Ureter (tissue), 1 donor: Measurements from ENCODE around the gene JAM3. TPM values are rescaled to one million over a fixed set of nuclear protein-coding genes. Genes with fewer than 3 reads are reported as not detected.

Experiments
- DNase-seq: peaks from one replicate; pipeline ENCODE4 v3.0.0-alpha.2; 2020; ENCODE audit warnings: low spot score
- total RNA-seq: library from RNA; stranded (reverse); gene quantifications from one replicate; pipeline ENCODE4 v1.2.4, GENCODE V29; 2023
- donor health status: DM: yes; HTN: yes; CAD: no.

Gene JAM3
- total RNA-seq, 1 donor from 2014 or later, result 33.8 TPM

DNA sequence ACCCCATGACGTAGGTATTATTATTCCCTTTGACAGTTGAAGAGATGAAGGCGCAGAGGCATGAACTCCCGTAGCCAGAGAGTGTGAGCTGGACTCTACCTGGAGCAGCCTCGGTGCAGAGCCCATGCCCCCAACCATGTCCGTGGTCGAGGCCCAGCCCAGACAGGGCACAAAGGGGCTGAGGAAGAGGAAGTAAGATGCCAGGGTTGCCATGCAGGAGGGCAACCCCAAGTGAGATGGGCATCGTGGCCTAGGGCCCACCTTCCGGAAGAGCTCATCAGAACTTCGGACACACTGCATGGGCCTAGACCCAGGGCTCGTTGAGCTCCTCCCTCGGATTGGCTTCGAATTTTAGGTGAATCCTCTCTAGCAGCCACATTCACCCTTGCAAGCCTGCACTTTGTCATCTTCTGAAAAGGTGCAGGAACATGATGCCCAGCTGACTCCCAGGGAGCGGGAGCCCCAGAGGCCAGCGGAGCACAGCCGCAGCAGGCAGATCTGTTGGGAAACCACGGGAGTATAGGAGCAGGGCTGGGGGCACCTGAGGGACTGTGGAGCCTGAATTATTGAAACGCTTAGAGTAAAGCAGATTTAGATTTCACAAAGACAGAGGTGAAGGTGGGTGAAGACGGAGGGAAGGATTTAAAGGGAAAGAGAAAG, 29.0 kb upstream of the JAM3 start:
- no peak for DNase-seq

DNA sequence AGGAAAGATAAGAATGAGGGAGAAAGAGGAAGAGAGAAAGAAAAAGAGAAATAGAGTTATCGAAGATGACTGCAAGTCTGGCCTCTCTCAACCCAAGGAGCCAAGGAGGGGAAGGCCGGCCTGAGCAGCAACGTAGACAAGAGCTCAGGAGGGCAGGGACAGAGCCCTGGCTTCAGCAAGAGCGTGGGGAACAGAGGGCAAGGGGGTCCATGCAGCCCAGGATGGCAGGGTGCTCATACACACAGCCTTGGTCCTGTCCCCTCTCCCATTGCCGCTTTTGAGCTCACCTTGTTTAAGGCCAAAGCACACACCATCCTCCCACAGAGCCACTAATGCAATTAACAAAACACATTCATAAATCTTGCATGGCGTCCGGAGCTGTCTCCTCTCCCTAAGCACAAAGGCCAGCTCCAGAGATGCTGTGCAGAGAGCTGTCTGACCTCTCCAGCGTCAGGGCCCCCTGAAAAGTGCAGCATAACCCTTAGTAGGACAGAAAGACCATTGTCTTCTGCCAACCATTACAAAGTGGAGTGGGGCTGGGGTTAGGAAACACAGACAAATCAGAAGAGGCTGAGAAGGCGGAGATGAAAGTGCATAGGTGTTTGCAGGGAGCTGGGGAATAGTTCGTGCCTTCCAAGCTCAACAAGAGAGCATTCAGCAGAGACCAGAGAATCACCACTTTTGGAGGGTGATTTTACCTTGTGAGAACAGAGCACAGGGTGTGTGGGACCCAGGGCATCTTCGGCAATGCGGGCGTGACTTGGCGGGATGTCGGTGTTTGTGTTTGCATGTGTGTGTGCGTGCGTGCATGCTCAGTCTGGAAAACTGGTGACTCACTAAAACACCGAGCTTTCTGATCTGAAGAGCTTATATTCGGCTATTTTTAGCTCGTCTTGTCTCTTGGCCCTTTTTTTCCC, 28.2 kb upstream of the JAM3 start:
- DNase-seq, result peak; percentile 70

DNA sequence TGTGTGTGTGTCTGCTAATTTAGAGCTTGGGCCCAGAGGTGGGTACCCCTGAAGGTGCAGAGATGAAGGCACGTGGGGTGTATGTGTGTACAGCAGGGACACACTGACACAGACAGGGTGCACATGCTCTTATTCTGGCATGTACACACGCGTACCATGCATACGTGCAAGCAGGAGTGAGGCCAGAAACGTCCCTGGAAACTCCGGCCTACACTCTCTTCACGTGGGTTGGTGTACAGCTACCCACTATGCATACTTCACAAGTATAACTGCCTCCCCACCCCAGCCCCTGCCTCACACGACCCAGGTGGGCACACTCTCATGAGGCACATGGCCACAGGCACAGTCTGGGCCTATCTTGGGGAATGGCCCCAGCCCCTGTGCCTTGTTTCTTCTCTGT, 27.5 kb upstream of the JAM3 start:
- DNase-seq, result no peak

DNA sequence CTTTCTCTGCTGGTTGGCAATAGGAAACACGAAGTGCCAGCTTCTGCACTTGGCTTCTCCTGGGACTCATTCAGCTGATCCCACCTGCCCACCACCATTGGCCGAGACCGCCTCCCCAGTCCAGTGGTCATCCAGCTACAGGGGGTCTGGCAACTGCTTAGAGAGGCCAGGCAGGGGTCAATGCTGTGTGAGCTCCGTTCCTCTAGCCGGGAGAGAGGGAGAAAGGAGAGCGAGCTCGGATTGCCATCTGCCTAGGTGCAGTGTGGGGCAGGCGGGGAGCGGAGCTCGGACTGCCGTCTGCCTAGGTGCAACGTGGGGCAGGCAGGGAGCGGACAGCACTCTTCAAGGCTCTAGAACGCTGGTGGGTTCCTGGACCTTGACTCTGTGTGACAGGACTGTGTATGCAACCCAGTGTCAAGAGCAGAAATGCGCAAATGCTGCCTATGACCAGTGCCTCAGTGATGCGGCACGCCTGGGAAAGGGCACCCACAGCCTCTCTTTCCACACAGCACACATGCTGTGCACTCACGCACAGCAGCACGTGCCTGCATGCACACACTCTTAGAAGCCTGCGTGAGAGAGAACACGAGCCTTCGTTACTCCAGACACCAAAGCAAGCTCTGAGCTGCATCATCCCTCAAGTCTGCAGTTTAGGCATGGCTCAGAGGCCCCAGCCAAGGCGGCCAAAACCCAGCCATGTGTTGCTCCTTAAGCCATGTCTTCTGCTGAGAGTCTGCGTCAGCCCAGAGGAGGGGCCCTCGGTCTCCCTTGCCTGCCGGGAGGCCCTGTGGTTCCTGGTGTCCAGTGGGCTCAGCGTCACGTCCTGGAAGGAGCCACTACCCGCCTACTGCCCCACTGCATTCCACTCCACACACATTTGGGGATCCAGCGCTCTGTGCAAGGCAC, 26.8 kb upstream of the JAM3 start:
- DNase-seq, result no peak

DNA sequence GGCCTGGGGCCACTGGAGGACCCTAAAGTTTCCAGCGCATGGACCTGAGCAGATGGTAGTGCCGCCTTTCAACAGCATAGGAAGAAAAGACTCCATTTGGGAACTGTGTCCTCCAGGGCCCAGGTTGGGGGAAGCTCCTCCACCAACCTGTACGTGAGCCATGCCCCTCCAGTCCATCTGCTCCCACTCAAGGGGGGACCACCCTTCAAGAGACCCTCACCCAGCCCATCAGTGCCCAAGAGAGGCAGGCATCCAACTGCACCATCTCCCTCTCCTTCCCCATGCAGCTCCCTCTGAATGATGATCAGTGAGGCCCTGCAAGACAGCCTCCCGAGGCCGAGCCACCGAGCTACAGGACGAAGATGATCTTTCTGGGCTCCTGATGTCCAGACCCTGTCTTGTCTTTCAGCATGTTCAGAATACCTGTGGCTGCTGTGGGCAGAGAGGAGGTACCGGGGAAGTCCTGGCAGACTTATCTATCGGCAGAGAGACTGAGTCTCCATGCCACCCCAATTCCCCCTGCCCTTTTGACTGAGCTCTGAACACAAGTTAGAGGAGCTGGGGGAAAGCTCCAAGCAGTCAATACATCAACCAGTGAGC, 25.0 kb upstream of the JAM3 start:
- DNase-seq, result no peak

DNA sequence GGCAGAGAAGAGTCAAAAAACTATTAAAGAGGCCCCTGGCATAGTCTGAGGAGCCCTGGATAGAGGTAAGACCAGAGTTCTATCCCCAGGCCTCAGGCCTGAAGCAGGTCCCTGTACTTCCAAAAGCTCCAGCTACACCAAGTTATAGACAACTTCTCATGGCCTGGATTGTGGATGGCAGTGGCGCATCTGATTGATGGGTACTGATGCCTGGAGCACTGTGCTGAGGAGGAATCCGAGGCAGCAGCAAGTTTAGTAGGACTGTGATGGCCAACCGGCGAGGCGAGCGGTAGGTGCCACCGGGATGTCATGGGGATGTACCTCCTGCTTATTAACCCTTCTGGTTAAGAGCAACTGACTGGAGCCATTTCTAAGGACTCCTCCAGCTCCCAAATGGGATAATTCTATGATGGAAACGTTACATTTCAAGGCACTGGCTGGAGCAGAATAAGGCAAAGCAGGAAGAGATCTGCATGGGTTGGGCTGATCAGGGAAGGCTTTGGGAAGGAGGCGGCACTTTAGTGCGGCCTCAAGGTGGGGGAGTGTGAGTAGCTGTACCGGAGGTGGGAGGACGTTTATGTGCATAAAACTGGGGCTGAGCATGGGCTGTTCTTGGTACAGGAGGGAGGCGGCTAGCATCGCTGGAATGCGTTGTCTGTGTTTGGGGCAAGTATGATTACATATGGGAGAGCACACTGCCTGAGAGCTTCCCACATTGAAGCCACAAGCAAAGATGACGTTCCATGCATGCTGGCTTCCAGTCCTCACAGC, 24.2 kb upstream of the JAM3 start:
- DNase-seq, result no peak

DNA sequence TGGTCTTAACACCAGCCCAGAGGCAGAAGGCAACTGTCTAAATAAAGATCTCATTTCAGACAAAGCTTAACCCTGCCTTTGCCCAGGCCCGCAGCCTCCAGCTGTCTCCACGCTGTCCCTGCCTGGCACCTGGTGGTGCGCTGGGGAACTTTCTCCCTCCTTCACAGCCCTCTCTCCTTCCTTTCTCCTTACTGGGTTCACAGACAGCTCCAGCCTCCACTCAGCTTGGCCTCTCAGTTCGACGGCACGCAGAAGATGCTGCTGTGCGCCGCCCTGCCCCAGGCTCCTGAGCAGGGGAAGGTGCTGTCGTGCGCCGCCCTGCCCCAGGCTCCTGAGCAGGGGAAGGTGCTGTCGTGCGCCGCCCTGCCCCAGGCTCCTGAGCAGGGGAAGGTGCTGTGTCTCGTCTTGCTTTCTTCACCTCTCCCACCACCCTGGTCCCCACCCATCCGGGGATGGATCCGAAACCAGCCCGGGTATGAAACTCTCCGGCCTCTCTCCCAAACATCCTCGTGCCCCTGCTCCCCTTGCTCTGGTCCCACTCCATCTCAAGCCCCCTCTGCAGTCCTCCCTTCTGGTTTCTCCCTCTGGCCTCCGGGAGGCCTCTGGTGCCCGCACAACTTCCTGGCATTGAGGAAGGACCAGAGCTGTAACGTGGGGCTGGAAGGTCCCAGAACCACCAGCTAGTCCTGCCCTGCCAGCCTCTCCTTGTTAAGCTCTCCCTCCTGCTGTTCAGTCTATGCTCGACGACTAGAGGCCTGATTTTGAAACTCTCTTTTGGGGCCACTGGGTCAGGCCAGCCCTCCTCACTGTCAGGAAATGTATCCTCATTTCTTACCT, 22.9 kb upstream of the JAM3 start:
- DNase-seq, result no peak

DNA sequence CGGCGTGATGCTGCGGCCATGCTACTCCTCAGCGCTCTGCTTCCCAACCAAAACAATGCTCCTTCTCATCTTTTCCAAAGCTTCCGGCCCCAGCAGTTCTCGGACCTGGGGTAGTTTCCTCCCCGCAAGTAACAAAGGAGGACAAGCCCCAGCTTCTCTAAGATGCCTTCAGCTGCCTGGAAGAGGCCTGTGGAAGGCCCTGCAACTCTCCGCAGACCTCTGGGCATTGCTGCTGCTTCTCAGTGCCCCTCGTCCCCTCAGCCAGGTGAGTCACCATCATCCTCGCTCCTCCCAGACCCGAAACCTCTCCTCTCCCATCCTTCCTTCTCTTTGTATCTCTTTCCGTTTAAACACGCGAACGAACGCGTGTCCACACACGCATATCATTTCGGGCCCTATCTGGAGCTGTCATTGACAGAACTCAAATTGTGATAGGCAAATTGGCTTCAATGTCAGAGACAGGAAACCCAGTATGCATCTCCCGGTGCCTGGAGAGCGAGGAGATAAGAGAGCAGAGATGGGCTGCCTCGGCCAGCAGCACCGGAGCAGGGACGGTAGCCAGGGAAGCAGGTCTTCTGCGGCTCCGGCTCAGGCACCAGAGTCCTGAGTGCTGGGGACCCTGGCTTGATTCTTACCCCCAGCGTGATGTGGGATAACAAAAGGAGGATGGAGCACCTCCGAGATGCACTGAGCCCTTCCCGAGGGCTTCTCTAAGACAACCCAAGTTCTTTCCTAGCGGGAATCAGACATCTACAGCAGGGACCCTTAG, 22.0 kb upstream of the JAM3 start:
- DNase-seq, result no peak

DNA sequence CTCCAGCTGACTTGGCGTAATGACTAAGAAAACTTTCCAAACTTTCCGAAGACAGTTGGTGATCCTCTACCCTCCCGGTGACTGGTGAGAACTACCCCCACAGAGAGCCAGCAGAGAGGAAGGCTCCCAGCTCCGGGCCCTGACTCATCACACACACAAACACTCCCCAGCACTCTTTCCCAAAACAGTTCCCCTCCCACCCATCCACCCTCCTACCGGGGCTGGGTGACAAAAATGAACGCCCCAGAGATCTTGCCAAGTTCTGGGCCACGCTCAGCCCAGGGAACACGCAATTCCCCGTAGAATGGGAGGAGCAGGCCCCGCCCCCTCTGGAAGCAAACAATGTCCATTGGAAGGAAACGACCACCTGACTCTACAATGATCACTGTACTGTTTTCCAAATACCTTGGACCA, 21.3 kb upstream of the JAM3 start:
- DNase-seq, result peak; percentile 89

DNA sequence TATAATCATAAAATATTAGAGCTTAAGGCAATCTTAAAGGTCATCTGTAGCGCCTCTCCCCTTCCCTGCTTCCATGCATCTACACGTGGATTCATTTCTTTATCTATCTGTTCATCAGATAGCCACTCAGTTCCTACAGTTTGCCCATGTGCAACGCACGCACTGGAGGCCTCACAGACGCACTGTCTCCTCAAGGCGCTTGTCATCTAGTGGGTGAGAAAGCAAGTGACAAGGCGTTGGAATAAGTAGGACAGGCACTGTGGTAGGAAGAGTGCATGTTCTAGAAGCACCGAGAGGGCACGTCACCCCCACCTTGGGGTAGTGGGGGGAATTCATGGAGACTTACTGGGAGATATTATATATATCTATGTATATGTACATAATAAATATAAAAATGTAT, 20.8 kb upstream of the JAM3 start:
- DNase-seq, result no peak

DNA sequence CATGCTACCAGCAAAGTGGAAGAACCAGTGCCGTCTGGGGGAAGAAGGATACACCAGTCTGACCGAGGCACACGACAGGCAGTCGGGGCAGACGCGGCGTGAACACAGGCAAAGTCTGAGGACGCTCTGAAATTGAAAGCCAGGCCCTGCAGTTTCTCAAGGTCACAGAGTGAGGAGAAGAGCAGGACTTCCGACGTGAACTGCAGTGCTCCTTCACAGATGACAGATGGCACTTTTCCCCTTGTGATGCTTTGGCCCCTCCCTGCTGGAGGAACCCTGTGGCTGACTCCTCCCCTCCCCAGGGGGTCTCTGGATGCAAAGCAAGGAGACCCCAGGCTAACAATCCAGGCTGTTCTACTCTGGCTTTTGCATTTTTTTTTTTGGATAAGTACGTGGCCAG, 19.6 kb upstream of the JAM3 start:
- DNase-seq, result no peak

DNA sequence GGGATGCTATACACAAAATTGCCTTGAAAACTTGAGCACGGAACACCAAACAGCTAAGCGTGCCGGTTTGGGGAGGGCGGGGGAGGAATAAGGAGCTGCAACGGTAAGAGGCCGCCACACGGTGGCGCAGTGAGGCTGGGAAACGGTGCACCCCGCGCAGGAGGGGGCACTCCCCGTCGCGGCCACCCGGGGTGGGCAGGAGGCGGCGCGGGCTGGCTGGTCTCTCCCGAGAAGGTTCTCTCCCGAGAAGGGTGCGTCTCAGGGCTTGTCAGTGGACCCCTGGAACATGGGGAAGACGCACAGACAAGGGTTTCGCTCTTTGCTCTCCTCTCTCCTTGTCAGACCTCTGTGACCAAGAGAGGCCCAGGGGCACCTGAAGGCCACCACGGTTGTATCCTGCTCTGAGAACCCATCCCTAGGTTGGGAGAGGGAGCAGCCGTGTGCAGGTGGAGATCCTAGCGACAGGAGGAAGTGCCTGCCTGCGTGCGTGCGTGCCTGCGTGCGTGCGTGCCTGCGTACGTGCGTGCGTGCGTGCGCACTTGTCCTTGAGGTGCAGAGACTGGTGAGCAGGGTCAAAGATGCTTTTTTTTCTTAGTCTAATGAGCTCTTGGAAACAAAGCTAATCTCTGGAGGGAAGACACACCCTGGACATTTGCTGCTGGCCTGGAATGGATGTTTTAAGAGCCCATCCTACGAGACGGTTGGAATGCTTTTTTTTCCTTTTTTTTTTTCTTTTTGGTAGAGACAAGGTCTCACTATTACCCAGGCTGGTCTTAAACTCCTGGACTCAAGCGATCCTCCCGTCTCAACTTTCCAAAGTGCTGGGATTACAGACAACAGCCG, 18.1 kb upstream of the JAM3 start:
- DNase-seq, result no peak

DNA sequence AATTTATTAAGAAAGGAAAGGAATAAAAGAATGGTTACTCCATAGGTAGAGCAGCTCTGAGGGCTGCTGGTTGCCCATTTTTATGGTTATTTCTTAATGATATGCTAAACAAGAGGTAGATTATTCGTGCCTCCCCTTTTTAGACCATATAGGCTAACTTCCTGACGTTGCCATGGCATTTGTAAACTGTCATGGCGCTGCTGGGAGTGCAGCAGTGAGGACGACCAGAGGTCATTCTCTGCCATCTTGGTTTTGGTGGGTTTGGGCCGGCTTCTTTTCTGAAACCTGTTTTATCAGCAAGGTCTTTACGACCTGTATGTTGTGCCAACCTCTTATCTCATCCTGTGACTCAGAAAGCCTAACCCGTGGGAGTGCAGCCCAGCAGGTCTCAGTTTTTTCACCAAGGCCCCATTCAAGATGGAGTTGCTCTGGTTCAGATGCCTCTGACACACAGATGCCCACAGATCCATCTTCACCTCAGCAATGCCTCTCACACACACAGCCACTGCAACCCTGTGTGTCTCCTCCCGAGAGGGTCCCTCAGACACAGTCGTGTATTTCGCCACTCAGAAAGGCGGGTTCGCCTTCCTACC, 16.4 kb upstream of the JAM3 start:
- DNase-seq, result no peak

DNA sequence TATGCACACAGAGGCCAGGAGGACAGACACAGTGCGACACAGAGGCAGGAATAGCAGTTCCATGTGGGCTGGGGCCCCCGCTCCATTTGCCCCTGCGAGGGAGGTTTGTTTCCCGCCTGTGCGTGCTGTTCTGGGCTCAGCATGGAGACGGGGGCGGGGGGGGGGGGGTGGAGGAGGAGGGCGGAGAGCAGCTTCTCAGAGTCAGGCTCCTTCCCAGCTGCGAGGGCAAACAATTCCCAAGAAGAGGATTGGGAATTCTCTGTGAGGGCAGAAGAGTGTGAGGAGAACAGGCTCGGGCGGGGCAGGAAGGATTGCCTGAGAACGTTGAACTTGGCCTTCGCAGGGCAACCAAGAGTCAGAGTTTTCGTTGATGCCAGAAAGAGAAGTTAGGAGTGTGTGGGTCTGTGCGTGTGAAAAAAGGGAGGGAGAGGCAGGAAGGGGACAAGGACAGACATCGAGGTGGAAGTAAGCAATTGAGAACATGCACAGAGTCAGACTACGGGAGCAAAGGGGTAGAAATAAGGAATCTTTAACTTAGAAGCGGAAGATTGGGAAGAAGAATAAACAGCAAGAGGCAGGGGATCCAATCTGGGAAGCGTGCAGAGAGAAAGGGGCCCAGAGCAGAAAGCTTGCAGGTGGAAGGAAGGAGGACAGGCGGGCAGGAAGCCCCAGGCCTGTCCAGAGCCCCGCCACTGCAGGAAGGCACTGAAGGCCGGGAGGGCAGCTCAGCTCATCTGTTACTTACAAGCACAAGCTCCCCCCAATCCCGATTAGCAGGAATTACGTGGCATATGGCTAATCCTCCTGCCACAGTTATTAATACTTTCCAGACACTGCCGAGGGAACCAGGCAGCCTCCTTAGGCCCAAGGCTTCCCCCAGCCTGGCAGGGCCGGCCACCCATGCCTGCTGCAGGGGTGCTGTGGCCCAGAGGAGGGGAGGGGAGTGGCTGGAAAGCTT, 15.6 kb upstream of the JAM3 start:
- no peak for DNase-seq

DNA sequence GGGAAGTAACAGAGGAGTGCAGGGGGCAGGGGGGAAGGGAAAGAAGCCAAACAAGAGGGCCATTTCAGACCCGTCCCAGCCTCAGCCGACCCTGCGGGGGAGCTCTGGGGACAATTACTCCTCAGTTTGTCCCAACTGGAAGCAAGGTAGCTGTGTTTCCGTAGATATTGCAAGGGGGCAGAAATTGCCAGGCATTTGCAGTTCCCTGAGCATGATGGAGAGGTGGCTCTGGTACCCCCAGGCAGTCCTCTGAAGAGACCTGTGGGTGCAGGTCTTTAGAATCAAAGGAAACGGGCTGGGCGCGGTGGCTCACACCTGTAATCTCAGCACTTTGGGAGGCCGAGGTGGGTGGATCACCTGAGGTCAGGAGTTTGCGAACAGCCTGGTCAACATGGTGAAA, 13.8 kb upstream of the JAM3 start:
- no peak for DNase-seq

DNA sequence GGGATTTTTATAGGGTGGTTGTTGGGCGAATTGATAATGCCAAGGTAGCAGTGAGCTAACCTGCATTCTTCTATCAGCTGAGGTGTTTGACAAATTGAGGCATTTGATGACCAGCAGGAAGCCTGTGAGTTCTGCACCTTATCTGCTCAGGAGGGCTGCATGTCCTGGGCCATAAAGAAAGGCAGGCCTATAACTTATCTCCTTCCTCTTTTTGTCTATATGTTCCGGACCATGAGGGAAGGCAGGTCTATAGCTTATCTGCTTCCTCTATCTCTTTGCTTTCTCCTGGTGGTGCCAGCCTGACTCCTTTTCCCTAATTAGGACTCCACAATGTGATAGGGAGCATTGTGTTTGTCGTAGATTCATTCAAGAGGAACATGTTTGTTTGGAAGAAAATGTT, 8.6 kb upstream of the JAM3 start:
- DNase-seq, result no peak
